Measurements from ENCODE around the gene PRTFDC1. TPM values are rescaled to one million over a fixed set of nuclear protein-coding genes. Genes with fewer than 3 reads are reported as not detected.

PRTFDC1 gene
- total RNA-seq, 2 donors from 2014 or later = 0.69 TPM; not detected in 1

GRCh38 chr10:24813856-24814255 is 138.6 kb downstream of the PRTFDC1 start:
- no peaks in the 10 kb centered on the region for H3K36me3 Mint-ChIP-seq
- no peak overlapping the region for H3K27ac Mint-ChIP-seq
- DNase-seq (ENCODE audit: low spot score) = no peak
- H3K4me3 Mint-ChIP-seq = no peak overlapping the region
- no peak for ATAC-seq
- no peaks in the 10 kb centered on the region for H3K4me1 Mint-ChIP-seq (ENCODE audit: low read depth in 2 of 2)
- no peaks in the 10 kb centered on the region for H3K9me3 Mint-ChIP-seq
- H3K27me3 Mint-ChIP-seq = no peaks in the 10 kb centered on the region

GRCh38 chr10:24806262-24806661 is 146.1 kb downstream of the PRTFDC1 start:
- DNase-seq (ENCODE audit: low spot score) (no peak), ATAC-seq (no peak)
- no peaks in the 10 kb centered on the region for H3K27me3 Mint-ChIP-seq
- H3K9me3 Mint-ChIP-seq = no peaks in the 10 kb centered on the region
- no peaks in the 10 kb centered on the region for H3K36me3 Mint-ChIP-seq
- H3K27ac Mint-ChIP-seq = no peak overlapping the region
- H3K4me1 Mint-ChIP-seq (ENCODE audit: low read depth in 2 of 2) = no peaks in the 10 kb centered on the region
- no peak overlapping the region for H3K4me3 Mint-ChIP-seq

- Mint-ChIP-seq H3K36me3 (no peaks in the 10 kb centered on the region), H3K4me1 (ENCODE audit: low read depth in 2 of 2) (no peaks in the 10 kb centered on the region), H3K27ac (no peak overlapping the region), H3K9me3 (no peaks in the 10 kb centered on the region), H3K27me3 (peaks cover 0 to 3% of the 10 kb centered on the region in 2 donors), H3K4me3 (no peak overlapping the region)
- ATAC-seq (no peak), DNase-seq (ENCODE audit: low spot score) (no peak)
These were observed 147.4 kb downstream of the PRTFDC1 start for GRCh38 chr10:24804956-24805355.

GRCh38 chr10:24804392-24804791 is 148.0 kb downstream of the PRTFDC1 start:
- H3K36me3 Mint-ChIP-seq = no peaks in the 10 kb centered on the region
- no peak overlapping the region for H3K4me3 Mint-ChIP-seq
- H3K27me3 Mint-ChIP-seq = peaks cover 0 to 3% of the 10 kb centered on the region in 2 donors
- DNase-seq (ENCODE audit: low spot score) = no peak
- no peaks in the 10 kb centered on the region for H3K9me3 Mint-ChIP-seq
- no peak for ATAC-seq
- no peaks in the 10 kb centered on the region for H3K4me1 Mint-ChIP-seq (ENCODE audit: low read depth in 2 of 2)
- H3K27ac Mint-ChIP-seq = no peak overlapping the region

- Mint-ChIP-seq H3K27ac (no peak overlapping the region), H3K9me3 (no peaks in the 10 kb centered on the region), H3K4me1 (ENCODE audit: low read depth in 2 of 2) (no peaks in the 10 kb centered on the region), H3K36me3 (no peaks in the 10 kb centered on the region), H3K27me3 (peaks cover 0 to 3% of the 10 kb centered on the region in 2 donors), H3K4me3 (no peak overlapping the region)
- ATAC-seq = no peak
- DNase-seq (ENCODE audit: low spot score) = no peak
These were observed 150.0 kb downstream of the PRTFDC1 start for GRCh38 chr10:24802378-24802777.

GRCh38 chr10:24800861-24801260 is 151.5 kb downstream of the PRTFDC1 start:
- Mint-ChIP-seq H3K27ac (no peak overlapping the region), H3K9me3 (no peaks in the 10 kb centered on the region), H3K4me3 (no peak overlapping the region), H3K27me3 (peaks cover 0 to 3% of the 10 kb centered on the region in 2 donors), H3K36me3 (no peaks in the 10 kb centered on the region), H3K4me1 (ENCODE audit: low read depth in 2 of 2) (no peaks in the 10 kb centered on the region)
- no peak for DNase-seq (ENCODE audit: low spot score)
- ATAC-seq = no peak

Other genes starting within 250 kb of the PRTFDC1 start
- gene ARHGAP21, start 228.7 kb downstream of the PRTFDC1 start, total RNA-seq = 10 to 100 TPM; 25.7 to 34.7 TPM
- gene ENKUR, start 63.6 kb upstream of the PRTFDC1 start, total RNA-seq = not detected
- gene THNSL1, start 64.0 kb upstream of the PRTFDC1 start, total RNA-seq = 1 to 10 TPM; 1.6 to 2.8 TPM
- not detected for gene GPR158, start 222.4 kb upstream of the PRTFDC1 start, total RNA-seq

Data from natural killer cell treated with Interleukin-12 subunit alpha and Interleukin-12 subunit beta and Interleukin-15 and Interleukin-18, amount 100 ng/mL, for 72 hours (primary cell).